Mesendoderm (in vitro differentiated cells): ENCODE results near the gene FHOD1.

Source experiments
- DNase-seq: peaks from one replicate; pipeline ENCODE4 v3.0.0; 2013
- H2AK5ac ChIP-seq: 2 replicates; pipeline ENCODE4 v1.6.1; 2013; ENCODE audit warnings: low read length, inconsistent platforms
- H2BK120ac ChIP-seq: 2 replicates; pipeline ENCODE4 v1.6.1; 2013; ENCODE audit warnings: low read depth, mild to moderate bottlenecking, low read length, moderate library complexity, mixed read lengths
- H2BK15ac ChIP-seq: replicated peaks from 2 replicates; pipeline ENCODE4 v1.6.1; 2013; ENCODE audit warnings: low read depth, mild to moderate bottlenecking, moderate library complexity
- H2BK5ac ChIP-seq: 2 replicates; pipeline ENCODE4 v1.6.1; 2013; ENCODE audit warnings: low read length, inconsistent platforms
- H3K18ac ChIP-seq: 2 replicates; pipeline ENCODE4 v1.6.1; 2013; ENCODE audit warnings: mild to moderate bottlenecking, low read length, mixed read lengths
- H3K23ac ChIP-seq: one replicate; pipeline ENCODE4 v1.6.1; 2013; ENCODE audit warnings: low read length
- H3K27ac ChIP-seq: 2 replicates; pipeline ENCODE4 v1.5.1; 2013; ENCODE audit warnings: low read depth, mild to moderate bottlenecking, inconsistent platforms, low read length, moderate library complexity
- H3K27me3 ChIP-seq: 2 replicates; pipeline ENCODE4 v1.6.1; 2013; ENCODE audit warnings: low read length, control low read depth, mild to moderate bottlenecking, inconsistent platforms; ENCODE audit not compliant: insufficient read depth, poor library complexity
- H3K36me3 ChIP-seq: 2 replicates; pipeline ENCODE4 v1.6.1; 2013; ENCODE audit warnings: low read length, inconsistent platforms; ENCODE audit not compliant: control insufficient read depth, insufficient read depth
- H3K4ac ChIP-seq: one replicate; pipeline ENCODE4 v1.6.1; 2013; ENCODE audit warnings: low read depth, mild to moderate bottlenecking, low read length, moderate library complexity
- H3K4me1 ChIP-seq: 2 replicates; pipeline ENCODE4 v1.6.1; 2013; ENCODE audit warnings: low read depth, low read length, inconsistent platforms; ENCODE audit not compliant: control insufficient read depth
- H3K4me2 ChIP-seq: 2 replicates; pipeline ENCODE4 v1.6.1; 2013; ENCODE audit warnings: low read length
- H3K4me3 ChIP-seq: 2 replicates; pipeline ENCODE4 v1.5.1; 2013; ENCODE audit warnings: mild to moderate bottlenecking, low read length
- H3K56ac ChIP-seq: one replicate; pipeline ENCODE4 v1.6.1; 2013; ENCODE audit warnings: low read length
- H3K79me1 ChIP-seq: 2 replicates; pipeline ENCODE4 v1.6.1; 2013; ENCODE audit warnings: low read length, inconsistent platforms
- H3K79me2 ChIP-seq: 2 replicates; pipeline ENCODE4 v1.6.1; 2013; ENCODE audit warnings: mild to moderate bottlenecking, low read length; ENCODE audit not compliant: control insufficient read depth, insufficient read depth
- H3K9ac ChIP-seq: 2 replicates; pipeline ENCODE4 v1.6.1; 2013; ENCODE audit warnings: low read length, inconsistent platforms
- H4K5ac ChIP-seq: one replicate; pipeline ENCODE4 v1.6.1; 2013; ENCODE audit warnings: low read length
- H4K8ac ChIP-seq: one replicate; pipeline ENCODE4 v1.6.1; 2013; ENCODE audit warnings: low read depth, mild to moderate bottlenecking, control low read depth, low read length, moderate library complexity
- WGBS: extraction: QIAGEN DNeasy Blood & Tissue Kit; methylation state at CpG from one replicate; pipeline ENCODE4 v1.1.7; 2013; ENCODE audit warnings: low lambda C conversion rate, missing lambda C conversion rate; ENCODE audit not compliant: insufficient coverage; ENCODE audit errors: extremely low coverage; 5-methylcytosine and 5-hydroxymethylcytosine counted together

FHOD1 gene

GRCh38 chr16:67197704-67198103 is 49.6 kb downstream of the FHOD1 start:
- Histone ChIP-seq H4K8ac (no peak overlapping the region), H2AK5ac (no peak overlapping the region), H3K79me1 (peaks cover 16% of the 10 kb centered on the region), H3K4ac (no peak overlapping the region), H3K36me3 (peaks cover 27% of the 10 kb centered on the region), H2BK120ac (no peak overlapping the region), H3K27me3 (no peaks in the 10 kb centered on the region), H3K27ac (no peak overlapping the region), H4K5ac (no peak overlapping the region), H2BK15ac (no peak overlapping the region), H3K56ac (no peak overlapping the region), H3K4me1 (peaks cover 3% of the 10 kb centered on the region), H3K23ac (no peak overlapping the region), H3K18ac (no peak overlapping the region), H3K4me3 (no peak overlapping the region), H3K9ac (no peak overlapping the region), H3K4me2 (no peak overlapping the region), H3K79me2 (peaks cover 18% of the 10 kb centered on the region), H2BK5ac (no peak overlapping the region)
- no CpG with 5 or more reads among the region's 6 CpGs for WGBS
- no peak for DNase-seq

DNA sequence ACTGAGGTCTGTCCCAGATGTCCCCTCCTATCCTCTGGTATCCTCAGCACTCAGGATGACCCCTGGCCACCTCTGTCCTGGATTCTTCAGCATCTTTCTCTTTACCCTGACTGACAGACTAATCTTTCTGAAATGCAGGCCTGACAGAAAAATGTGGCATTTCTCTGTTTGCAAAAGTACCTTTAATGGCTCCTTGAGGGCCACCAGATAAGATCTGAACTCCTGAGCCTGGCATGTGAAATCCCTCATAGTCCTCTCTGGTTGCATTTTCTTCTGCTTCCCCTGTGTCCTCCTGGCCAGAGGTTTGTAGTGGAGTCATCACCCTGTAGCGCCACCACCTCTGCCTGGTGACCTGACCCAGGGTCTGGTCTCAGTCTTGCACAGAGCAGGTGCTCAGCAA is 50.4 kb downstream of the FHOD1 start:
- Histone ChIP-seq H2BK120ac (no peak overlapping the region), H3K18ac (no peak overlapping the region), H3K4ac (no peak overlapping the region), H3K4me3 (no peak overlapping the region), H3K79me2 (peaks cover 24% of the 10 kb centered on the region), H3K79me1 (peaks cover 16% of the 10 kb centered on the region), H3K9ac (no peak overlapping the region), H4K8ac (no peak overlapping the region), H4K5ac (no peak overlapping the region), H2AK5ac (no peak overlapping the region), H3K56ac (no peak overlapping the region), H3K4me2 (no peak overlapping the region), H3K4me1 (peaks cover 3% of the 10 kb centered on the region), H2BK15ac (no peak overlapping the region), H3K27ac (no peak overlapping the region), H3K27me3 (no peaks in the 10 kb centered on the region), H3K23ac (no peak overlapping the region), H2BK5ac (no peak overlapping the region), H3K36me3 (peaks cover 27% of the 10 kb centered on the region)
- WGBS, result no CpG with 5 or more reads among the region's 1 CpG
- no peak for DNase-seq

DNA sequence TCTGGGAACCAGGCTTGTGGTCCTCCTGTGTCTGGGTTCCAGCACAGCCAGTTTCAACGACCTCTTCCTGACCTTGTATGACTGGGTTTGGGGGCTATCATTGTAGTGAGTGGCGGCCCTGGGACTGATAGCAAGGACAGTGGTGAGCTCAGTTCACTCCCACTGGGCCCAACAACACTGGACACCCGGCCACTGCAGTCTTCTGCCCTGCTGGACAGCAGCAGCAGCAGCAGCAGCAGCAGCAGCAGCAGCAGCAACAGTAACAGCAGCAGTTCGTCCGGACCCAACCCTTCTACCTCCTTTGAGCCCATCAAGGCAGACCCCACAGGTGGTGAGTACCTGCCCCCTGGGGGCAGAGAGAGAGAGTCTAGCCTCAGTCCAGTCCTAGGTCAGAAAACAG is 51.6 kb downstream of the FHOD1 start:
- H3K36me3 ChIP-seq, result peaks cover 27% of the 10 kb centered on the region
- no peak for DNase-seq
- H2BK120ac ChIP-seq, result no peak overlapping the region
- H3K56ac ChIP-seq, result no peak overlapping the region
- no peak overlapping the region for H4K5ac ChIP-seq
- no peak overlapping the region for H2AK5ac ChIP-seq
- H3K4me1 ChIP-seq, result peaks cover 3% of the 10 kb centered on the region
- no peak overlapping the region for H3K4me2 ChIP-seq
- no peak overlapping the region for H3K4ac ChIP-seq
- no peak overlapping the region for H2BK15ac ChIP-seq
- no peaks in the 10 kb centered on the region for H3K27me3 ChIP-seq
- H3K4me3 ChIP-seq, result no peak overlapping the region
- no peak overlapping the region for H3K23ac ChIP-seq
- no peak overlapping the region for H4K8ac ChIP-seq
- no peak overlapping the region for H3K9ac ChIP-seq
- H2BK5ac ChIP-seq, result no peak overlapping the region
- no CpG with 5 or more reads among the region's 5 CpGs for WGBS
- no peak overlapping the region for H3K27ac ChIP-seq
- peaks cover 16% of the 10 kb centered on the region for H3K79me1 ChIP-seq
- H3K79me2 ChIP-seq, result peaks cover 24% of the 10 kb centered on the region
- H3K18ac ChIP-seq, result no peak overlapping the region

GRCh38 chr16:67194260-67194659 is 53.0 kb downstream of the FHOD1 start:
- DNase-seq, result no peak
- WGBS, result no CpG with 5 or more reads among the region's 6 CpGs

DNA sequence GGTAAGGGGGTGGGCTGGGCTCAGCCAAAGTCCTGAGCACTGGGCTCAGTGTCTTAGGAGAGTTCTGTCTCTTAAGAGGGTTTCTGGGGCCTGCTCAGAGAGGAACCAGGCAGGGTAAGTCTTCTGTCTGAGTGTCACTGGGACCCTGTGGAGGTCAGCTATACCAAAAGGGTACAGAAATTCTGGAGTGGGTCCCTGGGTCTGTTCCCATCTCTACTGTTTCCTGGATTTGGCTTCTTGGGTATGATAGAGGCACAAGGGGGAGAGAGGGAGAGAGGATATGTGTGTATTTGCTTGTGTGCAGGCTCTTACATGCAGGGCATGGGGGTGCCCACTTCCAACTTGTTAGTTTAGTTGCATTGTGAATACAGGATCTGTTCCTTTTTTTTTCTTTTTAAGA is 53.7 kb downstream of the FHOD1 start:
- no peak overlapping the region for H3K4ac ChIP-seq
- peaks cover 24% of the 10 kb centered on the region for H3K79me2 ChIP-seq
- peaks cover 27% of the 10 kb centered on the region for H3K36me3 ChIP-seq
- no peak overlapping the region for H3K23ac ChIP-seq
- H4K5ac ChIP-seq, result no peak overlapping the region
- no peak overlapping the region for H2BK120ac ChIP-seq
- no peak overlapping the region for H3K4me2 ChIP-seq
- no peak overlapping the region for H3K4me3 ChIP-seq
- no peak overlapping the region for H4K8ac ChIP-seq
- no peak overlapping the region for H3K56ac ChIP-seq
- H3K4me1 ChIP-seq, result peaks cover 3% of the 10 kb centered on the region
- no peak overlapping the region for H2BK15ac ChIP-seq
- no peak overlapping the region for H2BK5ac ChIP-seq
- peak overlapping the region; percentile 91 for H3K9ac ChIP-seq
- DNase-seq, result no peak
- H3K18ac ChIP-seq, result no peak overlapping the region
- H3K79me1 ChIP-seq, result peaks cover 16% of the 10 kb centered on the region
- H3K27ac ChIP-seq, result no peak overlapping the region
- H2AK5ac ChIP-seq, result no peak overlapping the region
- no peaks in the 10 kb centered on the region for H3K27me3 ChIP-seq

More at GRCh38 chr16:67194260-67194659, 53.0 kb downstream of the FHOD1 start:
- peaks cover 3% of the 10 kb centered on the region for H3K4me1 ChIP-seq
- peaks cover 16% of the 10 kb centered on the region for H3K79me1 ChIP-seq
- H3K56ac ChIP-seq, result no peak overlapping the region
- peaks cover 27% of the 10 kb centered on the region for H3K36me3 ChIP-seq
- H3K4me2 ChIP-seq, result no peak overlapping the region
- H3K23ac ChIP-seq, result no peak overlapping the region
- no peak overlapping the region for H3K4ac ChIP-seq
- no peak overlapping the region for H3K18ac ChIP-seq
- peaks cover 24% of the 10 kb centered on the region for H3K79me2 ChIP-seq
- no peak overlapping the region for H3K27ac ChIP-seq
- H4K8ac ChIP-seq, result no peak overlapping the region
- H2AK5ac ChIP-seq, result no peak overlapping the region
- H3K27me3 ChIP-seq, result no peaks in the 10 kb centered on the region
- H4K5ac ChIP-seq, result no peak overlapping the region
- no peak overlapping the region for H3K4me3 ChIP-seq
- no peak overlapping the region for H2BK120ac ChIP-seq
- H2BK5ac ChIP-seq, result no peak overlapping the region
- H2BK15ac ChIP-seq, result no peak overlapping the region
- no peak overlapping the region for H3K9ac ChIP-seq

DNA sequence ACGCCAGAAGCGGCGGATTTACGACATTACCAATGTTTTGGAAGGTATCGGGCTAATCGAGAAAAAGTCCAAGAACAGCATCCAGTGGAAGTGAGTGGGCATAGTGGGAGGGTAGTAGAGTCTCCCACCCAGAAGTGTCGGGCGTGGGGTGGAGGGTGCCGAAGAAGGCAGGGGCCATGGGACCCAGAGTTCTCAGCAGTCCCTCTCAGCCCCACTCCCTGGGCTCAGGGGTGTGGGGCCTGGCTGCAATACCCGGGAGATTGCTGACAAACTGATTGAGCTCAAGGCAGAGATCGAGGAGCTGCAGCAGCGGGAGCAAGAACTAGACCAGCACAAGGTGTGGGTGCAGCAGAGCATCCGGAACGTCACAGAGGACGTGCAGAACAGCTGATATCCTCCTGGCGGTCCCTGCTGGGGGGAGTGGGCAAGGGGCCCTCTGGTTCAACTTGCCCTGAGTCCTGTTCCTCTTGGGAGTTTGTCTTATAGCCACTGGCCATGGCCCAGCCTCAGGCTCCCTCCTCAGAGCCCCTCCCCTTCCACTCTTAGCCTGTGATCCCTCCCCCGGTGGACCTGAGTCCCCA is 54.4 kb downstream of the FHOD1 start:
- Histone ChIP-seq H2BK5ac (no peak overlapping the region), H4K8ac (no peak overlapping the region), H2BK15ac (no peak overlapping the region), H4K5ac (no peak overlapping the region), H3K79me2 (peaks cover 24% of the 10 kb centered on the region), H3K4me3 (peak overlapping the region; percentile 92), H3K56ac (peak overlapping the region; percentile 94), H3K27ac (no peak overlapping the region), H3K4ac (peak overlapping the region; percentile 56), H3K4me2 (peak overlapping the region; percentile 92), H2AK5ac (peak overlapping the region; percentile 27), H3K9ac (peak overlapping the region; percentile 91), H2BK120ac (no peak overlapping the region), H3K79me1 (peaks cover 16% of the 10 kb centered on the region), H3K4me1 (peaks cover 3% of the 10 kb centered on the region), H3K36me3 (peaks cover 25% of the 10 kb centered on the region), H3K23ac (peak overlapping the region; percentile 30), H3K18ac (no peak overlapping the region), H3K27me3 (no peaks in the 10 kb centered on the region)
- no CpG with 5 or more reads among the region's 17 CpGs for WGBS
- DNase-seq, result no peak
